Hematopoietic multipotent progenitor cell treated with erythropoietin and hydrocortisone succinate and interleukin-3 and kit ligand, for 4 days (in vitro differentiated cells): Measurements from ENCODE around the gene OR10H2.
"Not testable (repeated sequence)": the region's sequence is repeated elsewhere in the genome, so short reads cannot be mapped to it uniquely, and the experiment has no call there.

Experiments
- DNase-seq: peaks from one replicate; pipeline ENCODE4 v3.0.0-alpha.2; 2015

Gene OR10H2, protein sequence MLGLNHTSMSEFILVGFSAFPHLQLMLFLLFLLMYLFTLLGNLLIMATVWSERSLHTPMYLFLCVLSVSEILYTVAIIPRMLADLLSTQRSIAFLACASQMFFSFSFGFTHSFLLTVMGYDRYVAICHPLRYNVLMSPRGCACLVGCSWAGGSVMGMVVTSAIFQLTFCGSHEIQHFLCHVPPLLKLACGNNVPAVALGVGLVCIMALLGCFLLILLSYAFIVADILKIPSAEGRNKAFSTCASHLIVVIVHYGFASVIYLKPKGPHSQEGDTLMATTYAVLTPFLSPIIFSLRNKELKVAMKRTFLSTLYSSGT

DNA sequence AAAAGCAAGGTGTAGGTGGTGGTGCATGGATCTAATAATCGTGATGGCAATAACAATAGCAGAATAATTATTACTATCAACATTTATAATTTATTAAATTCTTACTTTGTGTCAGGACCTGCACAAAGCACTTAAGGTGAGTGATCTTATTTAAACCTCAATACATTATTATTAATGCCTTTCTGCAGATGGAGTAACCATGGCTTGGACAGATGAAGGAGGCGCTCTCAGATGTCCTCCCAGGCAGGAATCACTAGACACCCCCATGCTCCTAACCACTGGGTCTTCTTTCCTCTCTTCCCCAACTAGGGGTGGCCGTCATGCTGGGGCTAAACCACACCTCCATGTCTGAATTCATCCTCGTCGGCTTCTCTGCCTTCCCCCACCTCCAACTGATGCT is at the start of gene OR10H2:
Gene OR10H2, plus strand, starts transcription at position 301 of the 400 bp plus-strand sequence. Its CDS starts 20 bp downstream, at position 321.
- no peak for DNase-seq

DNA sequence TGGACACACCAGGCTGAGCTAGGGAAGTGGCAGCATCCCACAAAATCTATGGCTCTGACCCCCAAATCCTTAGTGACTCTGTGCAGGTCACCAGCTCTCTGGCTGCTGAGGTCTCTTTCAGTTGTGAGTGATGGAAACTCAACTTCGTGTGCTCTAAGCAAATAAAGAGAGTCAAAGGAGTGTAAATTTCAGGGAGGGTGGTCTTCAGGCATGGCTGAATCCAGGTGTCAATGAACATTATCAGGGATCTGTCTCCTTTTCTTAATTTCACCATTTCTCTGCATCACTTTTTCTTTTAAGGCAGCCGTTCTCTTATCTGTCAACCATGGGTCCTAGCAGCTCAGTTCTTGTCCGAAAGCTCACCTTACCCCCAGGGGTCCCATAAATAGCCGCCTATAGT is 48.7 kb upstream of the OR10H2 start:
- no peak for DNase-seq

DNA sequence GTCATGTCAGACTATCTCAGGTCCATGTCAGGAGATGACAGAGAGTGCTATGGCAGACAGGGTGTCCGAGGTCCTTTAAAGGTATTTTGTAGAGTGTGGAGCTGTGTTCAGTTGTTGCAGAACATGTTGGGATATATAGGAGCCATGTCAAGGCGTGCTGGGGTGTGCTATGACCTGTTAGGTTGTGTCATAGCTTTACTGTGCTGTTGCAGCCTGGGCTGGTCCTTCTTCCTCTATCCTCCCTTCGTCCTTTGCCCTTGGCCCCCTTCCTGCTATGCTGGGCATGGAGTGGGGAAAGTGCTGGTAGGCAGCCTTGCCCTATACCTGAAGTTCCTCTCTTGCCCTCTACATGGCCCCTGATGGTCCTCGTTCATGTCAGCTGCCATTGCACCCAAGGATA is 48.0 kb upstream of the OR10H2 start:
- DNase-seq = not testable (repeated sequence)

DNA sequence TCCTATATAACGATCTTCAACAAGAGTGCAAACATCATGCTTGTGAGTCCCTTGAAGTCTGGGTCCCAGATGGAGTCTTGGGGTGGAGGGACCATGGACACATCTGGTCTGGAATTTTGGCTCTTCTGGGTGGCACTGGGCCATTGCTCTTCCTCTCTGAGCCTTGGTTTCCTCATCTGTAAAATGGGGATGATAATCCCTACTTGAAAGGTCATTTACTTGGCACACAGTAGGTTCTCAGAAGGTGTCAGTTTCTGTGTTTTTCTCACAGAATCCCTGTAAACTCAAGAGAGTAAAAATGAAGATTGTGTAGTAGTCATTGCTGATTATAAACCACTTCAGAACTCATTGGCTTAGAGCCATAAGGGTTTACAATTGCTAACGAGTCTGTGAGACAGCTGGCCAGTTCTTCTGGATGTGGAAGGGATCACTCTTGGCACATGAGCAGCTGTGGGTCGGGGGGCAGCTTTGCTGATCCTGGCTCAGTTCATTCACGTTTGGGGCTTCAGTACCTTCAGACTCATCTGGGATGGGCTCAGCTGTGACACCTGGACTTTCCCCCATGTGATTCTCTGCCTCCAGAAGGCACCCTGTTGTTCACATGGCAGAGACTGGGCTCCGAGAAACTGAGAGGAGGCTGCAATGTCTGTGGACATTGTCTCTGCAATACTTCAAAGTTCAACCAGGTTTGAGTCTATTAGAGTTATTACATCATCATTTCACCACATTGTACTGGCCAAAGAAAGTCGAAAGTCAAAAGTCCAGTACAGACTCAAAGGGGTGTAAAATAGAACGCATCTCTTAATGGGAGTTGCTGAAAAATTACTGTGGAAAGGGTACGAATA is 47.1 kb upstream of the OR10H2 start:
- DNase-seq = no peak

DNA sequence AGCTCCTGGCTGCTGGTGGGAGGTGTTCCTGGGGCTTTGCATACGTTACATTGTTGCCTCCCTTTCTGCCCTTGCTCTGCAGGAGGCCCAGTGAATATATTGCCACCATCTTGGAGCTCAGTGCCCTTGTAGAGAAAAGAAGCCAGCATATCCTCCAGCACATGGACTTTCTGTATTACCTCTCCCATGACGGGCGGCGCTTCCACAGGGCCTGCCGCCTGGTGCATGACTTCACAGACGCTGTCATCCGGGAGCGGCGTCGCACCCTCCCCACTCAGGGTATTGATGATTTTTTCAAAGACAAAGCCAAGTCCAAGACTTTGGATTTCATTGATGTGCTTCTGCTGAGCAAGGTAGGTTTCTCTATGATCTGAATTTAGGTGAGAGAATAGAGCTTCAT is 44.4 kb upstream of the OR10H2 start:
- DNase-seq = no peak

DNA sequence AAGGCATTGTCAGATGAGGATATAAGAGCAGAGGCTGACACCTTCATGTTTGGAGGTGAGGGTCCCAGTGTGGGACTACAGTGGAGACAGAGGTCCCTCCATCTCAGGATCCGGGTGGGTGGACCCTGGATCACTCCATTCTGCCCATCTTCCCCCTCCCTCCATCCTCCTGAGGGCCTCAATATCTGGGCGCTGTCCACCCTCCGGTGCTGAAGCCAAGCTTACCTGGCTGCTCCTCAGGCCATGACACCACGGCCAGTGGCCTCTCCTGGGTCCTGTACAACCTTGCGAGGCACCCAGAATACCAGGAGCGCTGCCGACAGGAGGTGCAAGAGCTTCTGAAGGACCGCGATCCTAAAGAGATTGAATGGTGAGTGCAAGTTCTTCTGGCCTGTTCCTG is 43.0 kb upstream of the OR10H2 start:
- DNase-seq = peak; percentile 44

DNA sequence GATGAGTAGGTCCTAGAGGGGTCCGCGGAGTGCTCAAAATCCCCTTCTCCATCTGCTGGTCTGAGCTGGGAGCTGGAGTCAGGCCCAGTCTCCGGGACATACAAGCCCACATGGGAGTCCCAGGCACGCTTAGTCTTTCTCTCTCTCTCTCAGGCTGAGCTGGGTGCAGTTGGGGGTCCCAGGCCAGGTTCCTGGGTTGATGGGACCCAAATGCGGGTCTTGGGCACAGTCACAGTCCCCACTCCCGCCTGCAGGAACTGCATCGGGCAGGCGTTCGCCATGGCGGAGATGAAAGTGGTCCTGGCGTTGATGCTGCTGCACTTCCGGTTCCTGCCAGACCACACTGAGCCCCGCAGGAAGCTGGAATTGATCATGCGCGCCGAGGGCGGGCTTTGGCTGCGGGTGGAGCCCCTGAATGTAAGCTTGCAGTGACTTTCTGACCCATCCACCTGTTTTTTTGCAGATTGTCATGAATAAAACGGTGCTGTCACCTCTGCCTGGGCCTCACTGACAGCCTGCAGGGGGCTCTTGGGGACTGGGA is 31.1 kb upstream of the OR10H2 start:
- DNase-seq = no peak

DNA sequence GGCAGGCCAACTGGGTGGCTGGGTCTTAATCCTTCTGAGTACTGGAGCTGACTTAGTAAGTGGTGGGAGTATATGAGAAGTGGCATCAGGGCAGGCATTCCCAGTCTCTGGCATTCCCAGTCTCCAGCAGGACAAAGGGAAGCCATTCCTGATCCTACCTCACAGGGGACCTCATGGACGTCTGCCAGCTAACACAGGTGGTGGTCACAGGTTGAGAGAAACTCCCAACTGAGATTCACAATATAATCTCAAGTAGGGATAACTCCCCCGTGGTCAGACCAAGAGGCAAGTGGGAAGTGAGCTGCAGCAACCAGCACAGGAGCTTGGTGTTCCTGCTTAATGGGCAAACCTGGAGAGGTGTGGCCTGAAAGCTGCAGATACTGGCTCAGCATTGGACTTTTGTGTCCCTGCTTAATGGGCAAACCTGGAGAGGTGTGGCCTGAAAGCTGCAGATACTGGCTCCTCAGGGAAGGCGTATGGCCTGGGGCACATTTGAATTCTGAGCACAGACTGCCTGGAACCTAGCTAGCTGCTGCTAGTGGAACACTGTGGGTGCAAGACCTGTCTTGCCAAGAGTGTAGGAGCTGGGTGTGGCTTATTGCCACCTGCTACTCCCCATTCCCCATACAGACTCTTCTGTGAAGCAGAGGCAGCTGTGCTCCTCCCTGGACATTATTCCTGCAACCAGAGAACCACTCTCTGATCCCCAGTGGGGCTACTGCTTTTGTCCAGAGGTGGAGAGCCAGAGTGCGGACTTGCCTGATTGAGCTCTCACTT is 25.9 kb upstream of the OR10H2 start:
- DNase-seq = no peak

DNA sequence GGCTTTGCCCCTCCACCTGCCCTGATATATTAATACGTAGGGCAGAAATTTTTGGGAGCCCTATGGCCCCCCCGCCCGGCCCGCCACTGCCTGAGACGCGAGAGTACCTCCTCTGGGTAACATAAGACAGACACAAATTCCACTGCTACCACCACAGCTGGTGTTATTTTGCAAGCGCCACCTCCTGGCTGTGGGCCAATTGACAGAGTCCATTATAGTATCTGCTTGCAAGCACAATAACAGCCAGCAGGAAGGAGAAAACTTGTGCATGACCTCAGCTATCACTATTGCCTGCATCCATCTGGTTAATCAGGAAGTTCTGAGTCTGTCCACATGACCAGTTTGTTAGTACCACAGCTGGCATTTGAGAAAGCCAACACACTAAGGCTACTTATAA is 25.3 kb upstream of the OR10H2 start:
- peak; percentile 95 for DNase-seq

DNA sequence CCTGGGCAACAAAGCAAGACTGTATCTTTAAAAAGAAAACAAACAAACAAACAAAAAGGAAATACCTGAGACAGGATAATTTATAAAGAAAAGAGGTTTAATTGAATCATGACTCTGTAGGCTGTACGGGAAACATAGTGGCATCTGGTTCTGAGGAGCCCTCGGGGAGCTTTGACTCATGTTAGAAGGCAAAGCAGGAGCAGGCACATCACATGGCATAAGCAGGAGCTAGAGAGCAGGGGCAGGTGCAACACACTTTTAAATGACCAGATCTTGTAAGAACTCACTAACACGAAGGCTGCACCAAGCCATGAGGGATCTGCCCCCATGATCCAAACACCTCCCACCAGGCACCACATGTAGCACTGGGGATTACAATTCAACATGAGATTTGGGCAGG is 13.2 kb upstream of the OR10H2 start:
- DNase-seq = no peak

DNA sequence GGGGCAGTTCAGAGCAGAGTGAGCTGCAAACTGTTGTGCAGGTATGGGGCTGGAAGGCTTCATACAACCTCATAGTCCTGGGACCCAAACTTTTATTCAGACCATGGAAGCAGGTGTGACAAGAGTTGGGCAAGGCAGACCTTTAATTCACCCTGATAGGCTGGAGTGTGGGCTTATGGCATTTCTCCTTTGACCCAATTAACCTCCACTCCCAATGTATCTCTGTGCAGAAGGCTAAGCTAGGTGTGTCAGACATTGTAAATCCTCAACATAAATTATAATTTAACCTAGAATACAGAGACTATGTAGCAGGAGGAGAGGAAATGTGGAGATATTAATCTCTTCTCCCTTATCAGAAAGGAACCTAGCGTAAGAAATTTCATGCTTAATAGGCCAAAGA is 12.2 kb upstream of the OR10H2 start:
- no peak for DNase-seq

DNA sequence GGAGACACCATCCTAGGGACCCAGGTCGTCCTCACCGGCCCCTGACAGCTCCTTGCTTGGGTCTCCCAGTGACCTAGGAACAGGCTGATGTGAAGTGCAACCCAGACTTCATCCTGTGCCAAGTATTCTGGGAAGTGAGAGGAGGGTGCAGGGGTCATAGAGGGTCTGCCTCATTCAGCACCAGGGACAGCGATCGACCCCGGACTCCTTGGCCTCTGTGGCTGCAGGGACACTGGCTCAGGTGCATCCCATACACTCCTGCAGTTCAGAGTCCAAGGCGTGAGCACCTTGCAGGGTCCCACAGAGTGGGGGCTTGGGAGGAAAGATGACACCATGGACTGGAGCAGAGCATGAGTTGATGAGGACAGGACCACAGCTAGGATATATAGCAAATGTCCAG is 10.0 kb upstream of the OR10H2 start:
- peak; percentile 38 for DNase-seq

DNA sequence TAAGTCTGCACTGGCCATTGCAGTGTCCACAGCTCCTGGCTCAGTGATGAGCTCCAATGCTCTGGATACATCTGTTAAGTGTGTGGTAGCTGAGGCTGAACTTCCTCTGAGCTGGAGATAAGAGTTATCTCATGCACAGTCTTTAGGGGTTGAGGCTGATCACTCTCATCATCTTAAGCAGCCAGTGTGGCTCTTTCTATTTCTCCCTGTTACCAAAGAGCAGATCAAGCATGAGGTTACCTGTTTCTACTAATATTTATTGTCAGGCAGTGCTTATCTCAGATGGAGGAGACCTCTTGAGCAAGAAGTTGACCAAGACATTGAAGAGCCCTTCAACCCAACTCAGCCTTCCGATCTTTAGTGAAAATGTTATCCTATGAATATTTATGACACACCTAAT is 6.6 kb upstream of the OR10H2 start:
- peak; percentile 84 for DNase-seq

DNA sequence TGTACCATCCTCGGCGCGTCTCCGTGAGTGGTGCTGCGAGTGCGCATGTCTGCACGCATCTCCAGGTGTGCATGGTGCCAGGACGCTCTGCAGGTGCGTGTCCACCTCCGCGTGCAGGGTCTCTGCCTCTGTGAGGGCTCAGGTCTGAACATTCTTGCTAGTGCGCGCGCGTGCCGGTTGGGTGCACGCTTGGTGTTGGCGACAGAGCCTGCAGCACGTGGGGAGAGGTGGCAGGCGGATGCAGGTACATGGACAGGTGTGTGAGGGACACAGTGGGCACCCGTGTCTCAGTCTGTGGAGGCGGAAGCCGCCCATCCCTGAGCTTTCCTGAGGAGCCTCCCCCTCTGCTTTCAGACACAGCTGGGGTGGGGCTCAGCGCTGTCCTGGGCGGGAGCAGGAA is 4.9 kb upstream of the OR10H2 start:
- no peak for DNase-seq

DNA sequence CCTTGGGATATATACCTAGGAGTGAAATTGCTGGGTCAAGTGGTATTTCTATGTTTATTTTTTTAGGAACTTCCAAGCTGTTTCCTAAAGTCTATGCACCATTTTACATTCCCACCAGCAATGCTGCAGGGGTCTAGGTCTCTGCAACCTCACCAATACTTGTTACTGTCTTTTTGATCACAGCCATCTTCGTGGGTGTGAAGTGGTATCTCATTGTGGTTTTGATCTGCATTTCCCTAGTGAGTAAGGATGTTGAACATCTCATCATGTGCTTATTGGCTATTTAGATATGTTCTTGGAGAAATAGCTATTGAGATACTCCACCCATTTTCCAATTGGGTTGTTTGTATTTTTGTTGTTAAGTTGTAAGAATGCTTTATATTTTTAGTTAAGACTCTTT is 2.7 kb downstream of the OR10H2 start:
- DNase-seq = no peak

DNA sequence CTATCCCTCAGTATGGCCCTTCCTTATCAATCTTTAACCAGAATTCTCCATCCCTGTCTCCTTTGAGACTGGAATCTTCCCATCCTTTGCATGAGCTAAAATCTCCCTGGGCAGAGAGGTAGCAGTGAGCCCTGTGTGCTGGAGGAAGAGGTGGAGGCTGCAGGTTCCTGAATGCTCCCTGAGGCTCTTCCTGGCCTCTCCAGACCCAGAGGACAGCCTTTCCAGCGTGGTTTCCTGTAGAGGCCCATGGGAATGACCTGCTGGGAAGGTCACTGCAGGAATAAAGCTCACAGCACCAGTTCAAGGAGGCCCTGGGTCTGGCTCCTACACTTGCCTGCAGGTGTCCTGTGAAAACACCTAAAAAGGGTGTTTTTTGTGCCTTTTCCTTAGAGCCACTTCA is 4.6 kb downstream of the OR10H2 start:
- no peak for DNase-seq

DNA sequence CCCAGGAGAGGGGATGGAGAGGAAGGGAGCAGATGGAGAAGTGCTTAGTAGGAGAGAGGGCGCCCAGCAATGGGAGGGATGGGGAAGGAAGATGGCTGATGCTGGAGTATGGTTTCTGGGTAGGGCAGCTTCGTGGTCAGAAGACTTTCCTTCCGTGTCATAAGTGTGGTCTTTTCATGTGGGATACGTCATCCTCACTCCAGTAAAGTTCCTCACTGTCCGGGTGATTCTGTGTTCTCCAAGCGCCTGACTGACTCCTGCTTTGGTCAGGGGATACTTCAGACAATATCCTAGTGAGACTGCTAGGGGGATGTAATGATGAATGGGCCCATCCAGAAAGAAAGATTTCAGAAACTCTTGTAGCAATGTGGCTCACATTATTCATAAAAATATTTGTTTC is 6.1 kb downstream of the OR10H2 start:
- DNase-seq = no peak

DNA sequence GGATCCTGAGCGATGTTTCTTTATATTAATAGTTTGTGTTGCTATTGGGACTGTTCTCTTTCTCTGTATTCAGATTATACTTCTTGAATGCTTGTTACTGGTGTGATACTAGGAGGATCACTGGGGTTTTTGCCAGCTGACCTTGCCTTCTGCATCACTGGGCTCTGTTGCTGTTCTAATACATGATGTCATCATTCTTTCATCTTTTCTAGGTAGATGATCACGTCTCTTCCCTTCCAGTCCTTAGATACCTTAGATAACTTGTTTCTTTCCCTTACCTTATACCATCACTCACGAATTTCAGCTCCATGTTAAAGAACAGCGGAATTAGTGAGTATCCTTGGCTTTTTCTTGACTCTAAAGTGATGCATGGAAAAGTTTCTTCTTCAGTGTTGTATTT is 9.9 kb downstream of the OR10H2 start, which contains the start of gene OR10H3:
Gene OR10H3, plus strand, starts transcription at position 264 of the 400 bp plus-strand sequence. CDS start 3,408 bp downstream, outside the sequence.
- no peak for DNase-seq

DNA sequence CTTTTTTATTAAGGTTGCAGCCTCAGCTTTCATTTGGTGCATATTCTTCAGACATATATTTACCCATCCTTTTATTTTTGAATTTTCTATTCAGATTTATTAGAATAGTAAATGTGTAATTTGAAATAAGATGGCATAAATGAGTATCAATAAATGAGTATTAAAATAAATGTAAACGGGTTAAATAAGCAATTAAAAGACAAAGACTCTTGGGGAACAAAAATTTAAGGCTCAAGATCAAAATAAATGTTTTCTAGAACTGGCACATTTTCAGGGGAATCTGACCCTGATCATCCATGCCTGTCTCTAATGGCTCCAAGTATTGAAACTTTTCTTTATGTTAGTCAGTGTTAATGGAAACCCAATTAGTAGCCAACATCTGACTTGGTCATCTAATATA is 13.0 kb downstream of the OR10H2 start:
- no peak for DNase-seq

DNA sequence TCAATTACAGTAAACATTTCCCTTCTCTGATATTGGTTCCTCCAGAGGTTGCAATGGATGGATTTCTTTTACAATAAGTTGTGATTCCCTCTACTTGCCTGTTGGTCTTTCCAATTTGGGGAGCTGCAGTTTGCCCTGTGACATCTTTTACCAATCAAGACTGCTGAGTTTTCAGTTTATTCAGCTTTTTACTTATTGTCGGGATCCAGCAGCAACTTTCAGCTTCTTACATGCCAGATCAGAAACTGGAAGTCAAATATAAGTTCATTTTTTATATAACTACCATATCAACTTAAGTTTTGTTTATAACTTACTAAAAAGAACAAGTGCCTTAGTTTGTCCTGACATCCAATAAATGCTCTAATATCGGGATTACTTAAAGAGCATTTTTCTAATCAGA is 20.4 kb downstream of the OR10H2 start:
- DNase-seq = no peak

DNA sequence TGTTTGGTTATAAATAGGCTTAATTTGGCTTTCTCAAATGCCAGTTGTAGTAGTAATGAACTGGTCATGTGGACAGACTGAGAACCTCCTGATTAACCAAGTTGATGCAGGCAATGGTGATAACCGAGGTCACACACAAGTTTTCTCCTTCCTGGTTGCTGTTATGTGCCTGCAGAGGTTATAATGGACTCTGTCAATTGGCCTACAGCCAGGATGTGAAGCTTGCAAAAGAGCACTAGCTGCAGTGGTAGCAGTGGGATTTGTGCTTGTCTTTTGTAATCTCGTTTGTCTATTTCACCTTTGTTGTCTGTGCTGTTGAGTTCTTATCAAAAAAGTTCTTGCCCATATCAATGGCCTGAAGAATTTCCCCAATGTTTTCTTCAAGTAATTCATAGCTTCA is 30.6 kb downstream of the OR10H2 start:
- peak; percentile 13 for DNase-seq

DNA sequence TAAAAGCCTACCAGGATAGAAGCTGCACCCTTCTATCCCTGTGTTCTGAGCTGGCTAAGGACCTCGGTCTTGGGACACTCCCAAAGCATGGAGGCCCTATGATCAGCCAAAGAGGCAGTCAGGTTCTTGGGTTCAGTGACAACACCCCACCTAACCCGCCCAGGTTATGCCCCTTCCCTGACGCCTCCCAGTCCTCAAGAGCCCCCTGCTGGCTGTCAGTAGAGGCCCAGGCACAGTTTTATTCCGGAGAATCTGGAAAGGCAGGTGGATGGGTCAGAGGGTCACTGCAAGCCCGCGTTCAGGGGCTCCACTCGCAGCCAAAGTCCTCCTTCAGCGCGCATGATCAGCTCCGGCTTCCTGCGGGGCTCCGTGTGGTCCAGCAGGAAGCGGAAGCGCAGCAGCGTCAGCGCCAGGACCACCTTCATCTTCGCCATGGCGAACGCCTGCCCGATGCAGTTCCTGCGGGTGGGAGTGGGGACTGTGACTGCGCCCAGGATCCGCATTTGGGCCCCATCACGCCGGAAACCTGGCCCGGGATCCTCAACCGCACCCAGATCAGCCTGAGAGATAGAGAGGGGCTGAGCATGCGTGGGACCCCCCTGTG is 32.2 kb downstream of the OR10H2 start:
- peak; percentile 51 for DNase-seq

DNA sequence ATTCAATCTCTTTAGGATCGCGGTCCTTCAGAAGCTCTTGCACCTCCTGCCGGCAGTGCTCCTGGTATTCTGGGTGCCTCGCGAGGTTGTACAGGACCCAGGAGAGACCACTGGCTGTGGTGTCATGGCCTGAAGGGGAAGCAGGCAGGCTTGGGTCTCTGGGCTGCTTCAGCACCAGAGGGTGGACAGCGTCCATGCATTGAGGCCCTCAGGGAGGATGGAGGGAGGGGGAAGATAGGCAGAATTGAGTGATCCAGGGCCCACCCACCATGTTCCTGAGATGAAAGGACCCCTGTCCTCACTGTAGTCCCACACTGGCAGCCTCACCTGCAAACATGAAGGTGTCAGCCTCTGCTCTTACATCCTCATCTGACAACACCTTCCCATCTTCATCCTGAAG is 41.8 kb downstream of the OR10H2 start:
- peak; percentile 57 for DNase-seq
